K562 (cell line): ENCODE data around the gene CUTA. TPM values are rescaled to one million over a fixed set of nuclear protein-coding genes. Genes with fewer than 3 reads are reported as not detected.

Experiments
- ATF7 ChIP-seq: fragments of 450-650 bp; IDR thresholded peaks from 2 replicates; pipeline ENCODE4 v1.7.1; 2014; ENCODE audit warnings: mild to moderate bottlenecking, moderate library complexity
- BRD9 ChIP-seq: fragments of 450-650 bp; IDR thresholded peaks from 2 replicates; pipeline ENCODE4 v1.6.1; 2018; ENCODE audit warnings: low read depth; ENCODE audit not compliant: partially characterized antibody
- CBFA2T3 ChIP-seq: fragments of 450-650 bp; IDR thresholded peaks from 2 replicates; pipeline ENCODE4 v1.6.1; 2017
- CSDE1 ChIP-seq, 2 experiments: fragments of 450-650 bp; IDR thresholded peaks; 2 replicates each; pipeline ENCODE4 v1.6.1; 2016; ENCODE audit warnings: mild to moderate bottlenecking in 1 of 2
- DPF2 ChIP-seq: fragments of 450-650 bp; IDR thresholded peaks from 2 replicates; pipeline ENCODE4 v1.6.1; 2016
- EHMT2 ChIP-seq: fragments of 450-650 bp; IDR thresholded peaks from 2 replicates; pipeline ENCODE4 v1.6.1; 2018; ENCODE audit warnings: antibody characterized with exemption
- ETS2 ChIP-seq: IDR thresholded peaks from 2 replicates; pipeline ENCODE4 v1.6.1; 2016; ENCODE audit warnings: borderline replicate concordance, missing genetic modification characterization, mild to moderate bottlenecking, moderate library complexity, missing compliant biosample characterization; ENCODE audit not compliant: poor library complexity, severe bottlenecking
- ETV1 ChIP-seq: fragments of 450-650 bp; conservative IDR thresholded peaks from 2 replicates; pipeline ENCODE4 v1.6.1; 2016; ENCODE audit warnings: missing genetic modification characterization, control low read depth, low read depth, missing compliant biosample characterization
- HNRNPK ChIP-seq: fragments of 200-400 bp; formaldehyde crosslinking; IDR thresholded peaks from one replicate; pipeline ENCODE4 v1.6.1; 2018; ENCODE audit warnings: mild to moderate bottlenecking, low read depth, low read length; ENCODE audit not compliant: poor library complexity, severe bottlenecking
- KLF6 ChIP-seq: fragments of 250-450 bp; sonication (Bioruptor Pico); IDR thresholded peaks from 2 replicates; pipeline ENCODE4 v1.4.0; 2020; ENCODE audit warnings: mild to moderate bottlenecking, moderate library complexity, borderline replicate concordance
- MAFF ChIP-seq: IDR thresholded peaks from 2 replicates; pipeline ENCODE4 v1.6.1; 2012; ENCODE audit warnings: low read length, improper control_type of control experiment
- MYC ChIP-seq, 2 experiments: fragments of 250-450 bp in 1 of 2; sonication (Bioruptor Pico) in 1 of 2; IDR thresholded peaks; 2 replicates each; pipeline versions ENCODE4 v1.5.1 to v1.6.1; 2012 to 2021; ENCODE audit warnings: low read depth in 2 of 2, borderline replicate concordance in 1 of 2, improper control_type of control experiment in 1 of 2, low read length in 1 of 2, mild to moderate bottlenecking in 1 of 2, moderate library complexity in 1 of 2
- NR2C2 ChIP-seq, 2 experiments: fragments of 200-800 bp in 1 of 2; sonication (Bioruptor generic) in 1 of 2; sonication (generic) in 1 of 2; formaldehyde crosslinking in 1 of 2; IDR thresholded peaks; 2 replicates each; pipeline versions ENCODE4 v1.6.1 to v1.8.0; 2016 to 2022; ENCODE audit warnings: mild to moderate bottlenecking in 1 of 2, missing compliant biosample characterization in 1 of 2, missing genetic modification characterization in 1 of 2, missing genetic modification reagents in 1 of 2
- NUFIP1 ChIP-seq: fragments of 450-650 bp; IDR thresholded peaks from 2 replicates; pipeline ENCODE4 v1.6.1; 2018; ENCODE audit not compliant: partially characterized antibody
- PHF8 ChIP-seq: fragments of 200-600 bp; sonication (generic); IDR thresholded peaks from 2 replicates; pipeline ENCODE4 v1.6.1; 2012; ENCODE audit warnings: mixed run types, mild to moderate bottlenecking, inconsistent platforms, low read length, moderate library complexity, borderline replicate concordance
- SIN3B ChIP-seq: fragments of 450-650 bp; IDR thresholded peaks from 2 replicates; pipeline ENCODE4 v1.6.1; 2017; ENCODE audit warnings: low read depth, mild to moderate bottlenecking, moderate library complexity
- TSC22D4 ChIP-seq: fragments of 450-650 bp; IDR thresholded peaks from 2 replicates; pipeline ENCODE4 v1.6.1; 2016; ENCODE audit warnings: missing genetic modification characterization, missing biosample characterization, control low read depth
- ZNF384 ChIP-seq: IDR thresholded peaks from 2 replicates; pipeline ENCODE4 v1.6.1; 2012; ENCODE audit warnings: low read depth, low read length, improper control_type of control experiment
- ZNF79 ChIP-seq: fragments of 250-450 bp; sonication (Bioruptor Pico); IDR thresholded peaks from 2 replicates; pipeline ENCODE4 v1.4.0; 2020; ENCODE audit warnings: low read depth, mild to moderate bottlenecking, moderate library complexity
- polyA plus RNA-seq, 8 experiments: library from polyadenylated mRNA; depleted of rRNA in 4 of 8; stranded (reverse) in 5 of 8; unstranded in 3 of 8; fragments of >200 nt; fragmentation: Nextera tagmentation in 2 of 8; fragmentation: Illumina TruSeq in 1 of 8; extraction: Ambion mirVana in 2 of 8; extraction: Trizol in 1 of 8; gene quantifications; 2 replicates each; pipeline versions ENCODE4 v1.2.1 to v1.2.3, GENCODE V29; 2011 to 2014; ENCODE audit warnings: inconsistent platforms in 1 of 8, missing spikeins in 1 of 8
- total RNA-seq, 7 experiments: library from RNA; depleted of rRNA in 6 of 7; stranded (reverse); fragments of >200 nt in 6 of 7; fragmentation: Illumina TruSeq in 2 of 7; extraction: Trizol in 2 of 7; gene quantifications; 2 replicates each; pipeline versions ENCODE4 v1.2.1 to v1.2.3, GENCODE V29; 2011 to 2021; ENCODE audit warnings: low replicate concordance in 1 of 7
- TF ChIP-seq, protein P1 (sequence below): fragments of 200-800 bp; sonication (Bioruptor generic); IDR thresholded peaks from 2 replicates; pipeline ENCODE4 v1.6.1; 2017; ENCODE audit warnings: missing genetic modification characterization, missing compliant biosample characterization
- TF ChIP-seq, protein P2 (sequence below): fragments of 450-650 bp; IDR thresholded peaks from 2 replicates; pipeline ENCODE4 v1.6.1; 2017; ENCODE audit warnings: antibody characterized with exemption, mild to moderate bottlenecking
- TF ChIP-seq, protein P3 (sequence below): fragments of 450-650 bp; conservative IDR thresholded peaks from 2 replicates; pipeline ENCODE4 v1.6.1; 2016; ENCODE audit warnings: missing genetic modification characterization, low read depth, mild to moderate bottlenecking, missing compliant biosample characterization, moderate library complexity

CUTA gene
- total and polyA plus RNA-seq, 9 of the 15 experiments (the other 6 are each of a cell fraction or from before 2014, with no cell fraction given), result 166 to 682 (median 310) TPM

DNA sequence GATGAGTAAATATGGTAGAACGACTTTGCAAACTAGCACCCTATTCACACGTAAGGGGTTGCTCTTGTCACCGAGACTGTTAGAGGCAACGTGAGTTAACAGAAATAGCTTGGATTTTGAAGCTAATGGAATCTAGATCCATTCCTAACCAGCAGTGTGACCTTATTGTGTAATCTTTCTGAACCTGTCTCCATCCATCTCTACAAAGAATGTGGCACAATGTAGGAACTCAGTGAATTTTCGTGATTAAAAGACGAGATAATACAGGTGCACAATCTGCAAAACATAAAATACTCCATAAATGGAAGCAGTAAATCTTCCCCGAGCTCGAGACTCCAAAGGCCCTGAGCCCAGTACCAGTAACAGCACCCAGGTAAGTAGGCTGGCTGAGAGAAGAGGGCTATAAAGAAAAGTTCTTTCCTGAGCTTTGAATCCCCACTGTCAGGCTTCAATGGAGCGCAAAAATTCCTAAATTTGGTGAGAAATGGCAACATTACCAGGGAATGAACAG, 27.1 kb downstream of the CUTA start (continued):
- TF ChIP-seq, protein P1, sequence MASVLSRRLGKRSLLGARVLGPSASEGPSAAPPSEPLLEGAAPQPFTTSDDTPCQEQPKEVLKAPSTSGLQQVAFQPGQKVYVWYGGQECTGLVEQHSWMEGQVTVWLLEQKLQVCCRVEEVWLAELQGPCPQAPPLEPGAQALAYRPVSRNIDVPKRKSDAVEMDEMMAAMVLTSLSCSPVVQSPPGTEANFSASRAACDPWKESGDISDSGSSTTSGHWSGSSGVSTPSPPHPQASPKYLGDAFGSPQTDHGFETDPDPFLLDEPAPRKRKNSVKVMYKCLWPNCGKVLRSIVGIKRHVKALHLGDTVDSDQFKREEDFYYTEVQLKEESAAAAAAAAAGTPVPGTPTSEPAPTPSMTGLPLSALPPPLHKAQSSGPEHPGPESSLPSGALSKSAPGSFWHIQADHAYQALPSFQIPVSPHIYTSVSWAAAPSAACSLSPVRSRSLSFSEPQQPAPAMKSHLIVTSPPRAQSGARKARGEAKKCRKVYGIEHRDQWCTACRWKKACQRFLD (CRISPR knock-in tag), result peak; percentile 93
- TF ChIP-seq EHMT2, result no peak
- TF ChIP-seq, protein P2, sequence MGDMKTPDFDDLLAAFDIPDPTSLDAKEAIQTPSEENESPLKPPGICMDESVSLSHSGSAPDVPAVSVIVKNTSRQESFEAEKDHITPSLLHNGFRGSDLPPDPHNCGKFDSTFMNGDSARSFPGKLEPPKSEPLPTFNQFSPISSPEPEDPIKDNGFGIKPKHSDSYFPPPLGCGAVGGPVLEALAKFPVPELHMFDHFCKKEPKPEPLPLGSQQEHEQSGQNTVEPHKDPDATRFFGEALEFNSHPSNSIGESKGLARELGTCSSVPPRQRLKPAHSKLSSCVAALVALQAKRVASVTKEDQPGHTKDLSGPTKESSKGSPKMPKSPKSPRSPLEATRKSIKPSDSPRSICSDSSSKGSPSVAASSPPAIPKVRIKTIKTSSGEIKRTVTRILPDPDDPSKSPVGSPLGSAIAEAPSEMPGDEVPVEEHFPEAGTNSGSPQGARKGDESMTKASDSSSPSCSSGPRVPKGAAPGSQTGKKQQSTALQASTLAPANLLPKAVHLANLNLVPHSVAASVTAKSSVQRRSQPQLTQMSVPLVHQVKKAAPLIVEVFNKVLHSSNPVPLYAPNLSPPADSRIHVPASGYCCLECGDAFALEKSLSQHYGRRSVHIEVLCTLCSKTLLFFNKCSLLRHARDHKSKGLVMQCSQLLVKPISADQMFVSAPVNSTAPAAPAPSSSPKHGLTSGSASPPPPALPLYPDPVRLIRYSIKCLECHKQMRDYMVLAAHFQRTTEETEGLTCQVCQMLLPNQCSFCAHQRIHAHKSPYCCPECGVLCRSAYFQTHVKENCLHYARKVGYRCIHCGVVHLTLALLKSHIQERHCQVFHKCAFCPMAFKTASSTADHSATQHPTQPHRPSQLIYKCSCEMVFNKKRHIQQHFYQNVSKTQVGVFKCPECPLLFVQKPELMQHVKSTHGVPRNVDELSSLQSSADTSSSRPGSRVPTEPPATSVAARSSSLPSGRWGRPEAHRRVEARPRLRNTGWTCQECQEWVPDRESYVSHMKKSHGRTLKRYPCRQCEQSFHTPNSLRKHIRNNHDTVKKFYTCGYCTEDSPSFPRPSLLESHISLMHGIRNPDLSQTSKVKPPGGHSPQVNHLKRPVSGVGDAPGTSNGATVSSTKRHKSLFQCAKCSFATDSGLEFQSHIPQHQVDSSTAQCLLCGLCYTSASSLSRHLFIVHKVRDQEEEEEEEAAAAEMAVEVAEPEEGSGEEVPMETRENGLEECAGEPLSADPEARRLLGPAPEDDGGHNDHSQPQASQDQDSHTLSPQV, result peak; percentile 98
- TF ChIP-seq MYC (IDR thresholded peaks at IDR 0.05; ENCODE audit: low read depth, low read length), result no peak
- TF ChIP-seq MYC (CRISPR knock-in tag; IDR thresholded peaks at IDR 0.05; ENCODE audit: borderline replicate concordance, low read depth), result peak; percentile 76; the same call in 1 of the 2 replicates
- 0 out of 2 replicates have a peak, but pooled peaks have one; percentile 5 for TF ChIP-seq ZNF79 (CRISPR knock-in tag)
- TF ChIP-seq, protein P3, sequence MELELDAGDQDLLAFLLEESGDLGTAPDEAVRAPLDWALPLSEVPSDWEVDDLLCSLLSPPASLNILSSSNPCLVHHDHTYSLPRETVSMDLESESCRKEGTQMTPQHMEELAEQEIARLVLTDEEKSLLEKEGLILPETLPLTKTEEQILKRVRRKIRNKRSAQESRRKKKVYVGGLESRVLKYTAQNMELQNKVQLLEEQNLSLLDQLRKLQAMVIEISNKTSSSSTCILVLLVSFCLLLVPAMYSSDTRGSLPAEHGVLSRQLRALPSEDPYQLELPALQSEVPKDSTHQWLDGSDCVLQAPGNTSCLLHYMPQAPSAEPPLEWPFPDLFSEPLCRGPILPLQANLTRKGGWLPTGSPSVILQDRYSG (tag), result peak; percentile 76
- peak; percentile 82 for TF ChIP-seq BRD9
- TF ChIP-seq ETS2 (tag), result no peak
- peak; percentile 43; the same call in 1 of the 2 replicates for TF ChIP-seq DPF2
- no peak for TF ChIP-seq HNRNPK
- TF ChIP-seq NUFIP1, result peak; percentile 77
- no peak for TF ChIP-seq TSC22D4 (tag)
- TF ChIP-seq ATF7, result no peak
- TF ChIP-seq KLF6 (CRISPR knock-in tag), result peak; percentile 76; the same call in 1 of the 2 replicates
- peak; percentile 5; the same call in 1 of the 2 replicates for TF ChIP-seq CBFA2T3
- TF ChIP-seq NR2C2 (CRISPR knock-in tag; IDR thresholded peaks at IDR 0.05), result no peak
- TF ChIP-seq NR2C2 (tag; IDR thresholded peaks at IDR 0.05), result no peak; the same call in 1 of the 2 replicates
- TF ChIP-seq SIN3B, result 0 out of 2 replicates have a peak, but pooled peaks have one; percentile 30
- 0 out of 4 replicates have a peak, but pooled peaks of 1 of the 2 experiments have one; percentile 17 for TF ChIP-seq CSDE1 (IDR thresholded peaks at IDR 0.05)
- 0 out of 2 replicates have a peak, but pooled peaks have one; percentile 4 for TF ChIP-seq ZNF384
- TF ChIP-seq PHF8, result peak; percentile 31; the same call in 1 of the 2 replicates
- no peak for TF ChIP-seq ETV1 (tag)
- TF ChIP-seq MAFF, result 0 out of 2 replicates have a peak, but pooled peaks have one; percentile 1
